HPDE6-E6E7 (cell line): Measurements from ENCODE around the gene MYL3.

Experiments used
- DNase-seq: peaks from one replicate; pipeline ENCODE4 v3.0.0; 2011; ENCODE audit warnings: missing footprints; ENCODE audit errors: extremely low spot score

The MYL3 gene

DNA sequence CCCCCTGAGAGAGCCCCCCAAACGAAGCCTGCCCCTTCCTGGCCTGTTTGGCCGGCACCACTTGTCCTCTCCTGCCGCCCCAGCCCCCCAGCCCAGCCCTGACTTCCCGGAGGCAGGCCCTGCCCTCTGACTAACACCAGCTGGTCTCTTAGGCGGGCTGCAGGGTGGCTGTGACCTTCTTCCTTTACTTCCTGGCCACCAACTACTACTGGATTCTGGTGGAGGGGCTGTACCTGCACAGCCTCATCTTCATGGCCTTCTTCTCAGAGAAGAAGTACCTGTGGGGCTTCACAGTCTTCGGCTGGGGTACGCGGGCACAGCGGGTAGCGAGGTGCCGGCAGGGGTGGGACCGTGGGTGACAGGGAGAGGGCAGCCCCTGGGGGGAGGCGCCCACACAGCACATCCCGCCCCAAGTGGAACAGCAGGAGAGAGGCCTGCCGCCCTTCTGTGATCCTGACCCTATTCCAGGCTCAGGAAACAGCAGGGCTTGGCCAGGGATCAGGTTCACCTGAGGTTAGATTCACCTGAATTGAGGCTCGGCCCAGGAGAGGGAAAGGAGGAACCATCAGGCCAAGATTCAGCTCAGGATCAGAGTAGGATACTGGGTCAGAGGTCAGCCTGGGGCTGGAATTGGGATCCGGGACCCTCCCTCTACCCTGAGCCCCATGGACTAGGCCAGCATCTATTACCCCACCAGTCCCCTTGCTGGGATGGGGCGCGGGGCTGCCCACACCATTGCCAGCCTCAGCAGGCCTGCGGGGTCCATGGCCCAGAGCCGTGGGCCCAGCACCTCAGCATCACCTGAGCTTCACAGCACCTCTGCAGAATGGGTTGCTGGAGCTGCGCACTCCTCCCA, 36.1 kb upstream of the MYL3 start:
- no peak for DNase-seq

- DNase-seq: no peak
Observed at GRCh38 chr3:46898321-46899150, 35.3 kb upstream of the MYL3 start.

DNA sequence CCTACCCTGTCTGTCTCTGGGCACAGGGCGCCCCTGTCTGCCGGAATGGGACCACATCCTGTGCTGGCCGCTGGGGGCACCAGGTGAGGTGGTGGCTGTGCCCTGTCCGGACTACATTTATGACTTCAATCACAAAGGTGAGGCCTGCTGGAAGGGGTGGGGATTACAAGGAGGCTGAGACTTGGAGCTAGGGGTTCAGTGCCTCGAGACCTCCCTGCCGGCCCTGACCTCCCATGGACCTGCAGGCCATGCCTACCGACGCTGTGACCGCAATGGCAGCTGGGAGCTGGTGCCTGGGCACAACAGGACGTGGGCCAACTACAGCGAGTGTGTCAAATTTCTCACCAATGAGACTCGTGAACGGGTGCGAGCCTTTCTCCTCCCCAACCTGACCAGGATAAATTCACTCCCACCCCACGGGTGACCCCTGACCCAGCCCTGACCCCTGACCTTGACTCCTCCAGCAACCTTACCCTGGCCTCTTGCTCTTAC, 34.6 kb upstream of the MYL3 start:
- no peak for DNase-seq

GRCh38 chr3:46897031-46897430, 33.8 kb upstream of the MYL3 start:
- no peak for DNase-seq

- no peak for DNase-seq
Observed at GRCh38 chr3:46896386-46896785, 33.1 kb upstream of the MYL3 start.

DNA sequence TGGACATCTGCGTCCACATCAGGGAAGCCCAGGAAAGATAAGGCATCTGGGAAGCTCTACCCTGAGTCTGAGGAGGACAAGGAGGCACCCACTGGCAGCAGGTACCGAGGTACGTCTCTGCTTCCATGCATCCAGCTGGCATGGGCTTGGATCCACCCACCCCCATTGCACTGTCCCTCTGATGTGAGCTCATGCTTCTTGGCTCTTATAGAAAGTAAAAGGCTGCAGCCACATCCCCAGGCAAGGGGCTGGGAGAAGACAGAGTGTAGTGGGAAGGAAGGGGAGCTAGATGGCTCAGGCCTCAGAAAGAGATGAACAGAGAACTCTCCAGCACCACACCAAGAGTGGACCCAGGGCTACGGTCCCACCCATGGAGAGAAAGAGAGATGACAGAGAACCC, 32.5 kb upstream of the MYL3 start:
- DNase-seq: no peak

- DNase-seq: no peak
Observed at GRCh38 chr3:46895204-46895660, 32.0 kb upstream of the MYL3 start.

- DNase-seq: no peak
Observed at GRCh38 chr3:46894256-46894655, 31.0 kb upstream of the MYL3 start.

DNA sequence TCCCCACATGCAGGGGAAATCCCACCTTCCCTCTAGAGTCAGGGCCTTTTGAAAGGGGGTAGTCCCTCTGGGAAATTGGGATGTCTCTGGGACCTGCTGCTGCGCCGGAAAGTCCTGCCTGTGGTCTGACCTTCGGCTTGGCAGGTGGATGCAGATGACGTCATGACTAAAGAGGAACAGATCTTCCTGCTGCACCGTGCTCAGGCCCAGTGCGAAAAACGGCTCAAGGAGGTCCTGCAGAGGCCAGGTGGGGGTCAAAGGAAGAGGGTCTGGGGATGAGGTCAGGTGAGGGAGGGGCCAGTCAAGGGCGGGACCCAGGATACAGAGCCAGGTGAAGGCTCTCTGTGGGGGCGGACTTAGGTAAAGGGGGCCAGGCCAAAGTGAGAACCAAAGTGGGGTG, 30.5 kb upstream of the MYL3 start:
- DNase-seq: no peak

GRCh38 chr3:46893146-46893748, 30.0 kb upstream of the MYL3 start:
- no peak for DNase-seq

DNA sequence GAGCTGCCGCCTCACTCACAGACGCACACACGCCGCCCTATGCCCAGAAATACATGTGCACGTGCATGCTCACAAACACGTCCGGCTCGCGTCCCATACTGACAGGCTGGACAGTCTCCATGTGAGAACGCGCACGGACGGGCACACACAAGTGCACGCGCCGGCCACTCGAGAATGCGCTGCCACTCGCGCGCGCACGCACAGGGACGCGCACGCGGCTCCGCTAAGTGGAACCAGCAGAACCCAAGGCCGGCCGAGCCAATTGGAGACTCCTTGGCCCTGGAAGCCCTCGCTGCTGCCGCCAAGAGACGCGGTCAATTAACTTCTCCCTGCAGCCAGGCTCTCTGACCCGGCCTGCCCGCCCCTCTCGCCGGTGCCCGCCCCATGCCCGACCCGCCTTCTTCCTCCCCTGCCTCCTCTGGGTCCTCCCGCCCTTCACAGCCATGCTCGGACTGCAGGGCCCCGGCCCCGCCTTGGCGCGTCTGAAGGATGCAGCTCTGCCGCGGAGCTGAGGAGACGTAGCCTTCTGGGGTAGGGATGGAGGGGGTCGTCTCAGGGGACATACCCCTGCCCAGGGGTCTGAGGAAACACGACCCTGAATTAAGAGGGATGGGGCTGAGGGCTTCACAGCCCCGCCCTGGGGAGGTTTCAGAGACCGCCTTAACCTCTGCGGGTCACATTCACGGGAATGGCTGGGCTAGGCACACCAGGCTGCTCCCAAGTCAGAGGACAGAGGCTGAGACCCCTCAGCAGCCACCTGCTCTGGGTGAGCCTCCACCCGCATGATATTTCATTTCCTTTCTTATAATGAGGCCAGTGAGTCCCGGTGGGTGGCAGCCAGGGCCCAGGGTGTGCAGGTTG, 29.3 kb upstream of the MYL3 start:
- peak; percentile 23 for DNase-seq

- DNase-seq: no peak
Observed at GRCh38 chr3:46891132-46891531, 27.9 kb upstream of the MYL3 start.

GRCh38 chr3:46890132-46890531, 26.9 kb upstream of the MYL3 start:
- no peak for DNase-seq

- DNase-seq: no peak
Observed at GRCh38 chr3:46889381-46890110, 26.3 kb upstream of the MYL3 start.

DNA sequence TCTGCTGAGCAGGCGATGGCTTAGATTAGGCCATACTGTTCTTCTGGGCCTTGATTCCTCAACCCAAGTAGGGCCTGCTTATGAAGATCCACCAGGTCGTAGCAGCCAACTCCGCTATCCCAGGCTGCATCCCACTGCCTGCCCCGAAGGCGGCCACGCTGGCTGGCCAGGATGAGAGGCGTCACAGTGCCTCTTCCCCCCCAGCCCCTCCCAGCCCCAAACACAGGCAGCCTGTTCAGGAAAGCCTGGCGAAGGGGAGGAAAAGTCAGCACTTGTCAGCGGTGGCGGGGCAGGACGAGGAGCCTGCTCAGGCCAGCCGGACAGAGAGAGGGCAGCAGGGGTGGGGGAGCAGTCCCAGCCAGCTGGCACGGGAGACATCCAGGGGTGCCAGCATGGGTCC, 25.5 kb upstream of the MYL3 start:
- no peak for DNase-seq

DNA sequence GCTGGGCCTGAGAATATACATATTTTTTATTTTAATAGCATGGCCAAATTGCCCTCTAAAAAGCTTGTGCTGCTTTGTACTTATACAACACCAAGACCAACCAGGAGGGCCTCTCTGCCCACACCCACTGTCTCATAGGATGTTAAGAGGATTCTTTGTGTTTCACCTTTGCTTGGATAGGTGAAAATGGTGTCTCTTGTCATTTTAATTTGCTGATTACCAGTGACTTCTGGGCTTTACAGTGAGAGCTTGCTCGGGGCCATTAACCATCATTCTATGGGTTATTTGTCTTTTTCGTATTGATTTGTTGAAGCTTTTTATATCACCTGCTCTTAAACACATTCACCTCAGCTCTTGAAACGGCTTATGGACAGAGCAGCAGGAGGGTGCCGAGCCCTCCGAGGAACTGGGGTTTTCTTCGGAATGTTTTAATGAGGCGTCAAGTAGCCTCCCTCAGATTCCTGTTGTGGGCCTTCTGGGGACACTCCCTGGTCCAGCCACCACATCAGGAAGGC, 24.8 kb upstream of the MYL3 start:
- DNase-seq: no peak

DNA sequence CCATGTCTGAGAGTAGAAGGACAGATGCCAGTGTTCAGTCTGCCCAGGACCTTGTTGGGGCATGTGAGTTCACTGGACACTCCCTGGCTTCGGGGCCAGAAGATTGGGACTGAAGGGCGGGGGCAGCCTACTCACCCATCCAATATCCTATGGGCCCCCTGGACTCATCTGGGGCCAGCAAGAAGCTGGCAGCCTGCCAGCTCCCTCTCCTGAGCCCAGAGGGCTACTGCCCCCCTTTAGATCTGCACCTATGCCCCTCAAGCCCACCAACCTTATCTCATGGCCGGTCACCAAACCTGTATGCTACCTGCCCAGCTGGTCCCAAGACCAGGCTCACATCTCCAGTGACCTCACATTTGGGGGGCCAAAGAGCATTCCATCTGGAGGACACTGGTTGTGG, 22.4 kb upstream of the MYL3 start:
- DNase-seq: no peak

DNA sequence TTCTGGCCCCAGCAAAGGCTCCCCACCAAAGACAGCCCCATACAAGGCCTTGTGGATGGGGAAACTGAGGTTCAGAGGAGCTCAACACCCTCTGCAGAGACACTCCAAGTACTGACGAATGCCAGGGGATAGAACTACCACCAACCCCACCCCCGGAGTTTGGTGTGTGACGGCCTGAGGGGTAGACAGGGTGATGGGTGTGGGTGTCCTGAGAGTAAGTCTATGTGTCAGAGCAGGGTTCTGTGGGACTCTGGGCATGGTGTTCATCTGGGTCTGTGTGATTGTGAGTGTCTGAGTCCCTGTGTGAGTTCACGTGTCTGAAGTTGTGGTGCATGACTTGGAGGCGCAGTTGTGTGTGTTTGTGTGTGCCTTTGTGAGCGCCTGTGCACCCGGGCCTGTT, 21.7 kb upstream of the MYL3 start:
- no peak for DNase-seq

GRCh38 chr3:46884427-46884826, 21.2 kb upstream of the MYL3 start:
- DNase-seq: no peak

- no peak for DNase-seq
Observed at GRCh38 chr3:46883830-46884185, 20.6 kb upstream of the MYL3 start.
